ENCODE results near the gene RPRD1A.
"Not testable (repeated sequence)": the region's sequence is repeated elsewhere in the genome, so short reads cannot be mapped to it uniquely, and the experiment has no call there.

RPRD1A gene, protein sequence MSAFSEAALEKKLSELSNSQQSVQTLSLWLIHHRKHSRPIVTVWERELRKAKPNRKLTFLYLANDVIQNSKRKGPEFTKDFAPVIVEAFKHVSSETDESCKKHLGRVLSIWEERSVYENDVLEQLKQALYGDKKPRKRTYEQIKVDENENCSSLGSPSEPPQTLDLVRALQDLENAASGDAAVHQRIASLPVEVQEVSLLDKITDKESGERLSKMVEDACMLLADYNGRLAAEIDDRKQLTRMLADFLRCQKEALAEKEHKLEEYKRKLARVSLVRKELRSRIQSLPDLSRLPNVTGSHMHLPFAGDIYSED

DNA sequence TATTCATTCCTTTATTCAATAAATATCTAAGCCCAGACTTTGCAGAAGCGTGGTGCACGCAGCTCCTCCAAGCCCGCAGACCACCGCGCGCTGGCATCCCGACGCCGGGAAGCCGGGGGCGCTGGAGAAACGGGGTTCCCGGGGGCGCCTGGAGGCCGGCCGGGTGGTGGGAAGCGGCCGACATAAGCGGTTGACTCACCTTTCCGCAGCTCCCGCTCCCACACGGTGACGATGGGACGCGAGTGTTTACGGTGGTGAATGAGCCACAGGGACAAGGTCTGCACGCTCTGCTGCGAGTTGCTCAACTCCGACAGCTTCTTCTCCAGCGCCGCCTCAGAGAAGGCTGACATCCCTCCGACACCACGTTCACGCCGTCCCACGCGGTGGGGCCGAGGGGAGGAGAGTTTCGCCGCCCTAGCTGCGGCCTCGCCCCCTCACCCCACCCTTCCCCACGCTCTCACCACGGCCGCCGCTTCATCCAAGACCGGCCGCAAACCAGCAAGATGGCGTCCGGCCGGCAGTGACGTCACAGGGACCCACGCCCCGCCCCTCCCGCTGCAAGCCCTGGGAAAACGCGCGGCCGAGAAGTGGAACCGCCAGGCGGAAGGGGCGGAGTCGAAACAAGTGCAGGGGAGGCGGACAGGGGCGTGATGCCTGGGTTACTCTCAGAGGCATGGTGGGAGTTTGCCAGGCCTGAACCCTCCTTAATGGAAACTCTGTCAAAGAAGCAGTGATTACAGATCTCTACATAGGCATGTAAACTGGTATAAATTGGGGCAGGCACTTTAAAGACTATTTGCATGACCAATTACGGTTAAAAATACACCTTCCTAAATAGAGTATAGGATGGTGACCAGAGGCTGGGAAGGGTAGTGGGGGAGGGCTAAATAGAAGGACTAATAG, at the start of gene RPRD1A:
RPRD1A (minus strand) TSS at position 505 of the 903 bp plus-strand sequence; CDS start at position 350, 155 bp downstream.
- in situ Hi-C loops (cut with MboI; ENCODE audit: low sequenced_read_pairs) = no loop called here

DNA sequence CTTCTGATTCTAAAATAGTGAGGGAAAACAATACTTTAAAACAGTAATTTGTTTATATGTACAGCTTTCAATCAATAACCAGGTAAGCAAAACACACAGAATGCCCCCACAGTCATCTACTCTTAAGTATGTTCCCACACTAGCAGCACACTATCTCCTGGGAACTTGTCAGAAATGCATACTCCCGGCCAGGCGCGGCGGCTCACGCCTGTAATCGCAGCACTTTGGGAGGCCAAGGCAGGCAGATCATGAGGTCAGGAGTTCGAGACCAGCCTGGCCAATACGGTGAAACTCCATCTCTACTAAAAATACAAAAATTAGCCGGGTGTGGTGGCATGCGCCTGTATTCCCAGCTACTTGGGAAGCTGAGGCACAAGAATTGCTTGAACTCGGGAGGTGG, 49.4 kb upstream of the RPRD1A start:
- in situ Hi-C loops (cut with MboI; ENCODE audit: low sequenced_read_pairs) = not testable (repeated sequence)

DNA sequence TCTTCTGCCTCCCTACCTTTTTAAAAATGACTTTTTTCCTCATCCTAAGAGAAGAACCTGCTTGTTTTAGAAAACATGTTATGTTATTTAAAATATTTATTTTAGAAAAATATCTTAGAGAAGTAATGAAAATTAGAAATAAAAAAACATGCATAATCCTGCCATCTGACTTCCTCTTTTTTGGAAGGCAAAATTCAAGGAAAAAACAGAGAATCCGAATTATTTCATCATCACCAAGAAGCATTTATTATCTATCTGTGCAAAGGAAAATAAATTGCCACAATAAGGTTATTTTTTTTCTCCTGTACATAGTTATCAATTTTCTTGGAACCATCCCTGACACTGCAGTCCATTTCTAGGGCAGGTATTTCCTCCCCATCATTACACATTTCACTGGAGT, 47.4 kb upstream of the RPRD1A start:
- in situ Hi-C loops (cut with MboI; ENCODE audit: low sequenced_read_pairs) = no loop called here

DNA sequence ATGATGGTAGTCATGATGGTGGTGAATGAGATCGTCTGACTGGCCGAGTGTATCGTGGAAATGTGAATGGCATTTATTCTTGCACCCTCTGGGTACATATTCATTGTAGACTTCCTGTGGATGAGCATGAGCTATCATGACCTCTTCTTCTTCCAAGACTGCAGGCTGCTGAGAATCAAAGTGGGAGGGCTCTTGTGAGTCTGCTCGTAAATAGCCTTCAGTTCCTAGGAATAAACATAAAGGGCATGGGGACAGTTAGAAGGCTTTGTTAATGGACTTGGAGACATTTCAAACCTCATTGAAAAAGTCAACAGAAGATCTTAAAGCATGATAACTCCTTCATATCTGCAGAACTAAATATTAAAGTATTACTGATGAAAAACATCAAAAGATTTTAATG, 46.9 kb upstream of the RPRD1A start:
- in situ Hi-C loops (cut with MboI; ENCODE audit: low sequenced_read_pairs) = no loop called here

DNA sequence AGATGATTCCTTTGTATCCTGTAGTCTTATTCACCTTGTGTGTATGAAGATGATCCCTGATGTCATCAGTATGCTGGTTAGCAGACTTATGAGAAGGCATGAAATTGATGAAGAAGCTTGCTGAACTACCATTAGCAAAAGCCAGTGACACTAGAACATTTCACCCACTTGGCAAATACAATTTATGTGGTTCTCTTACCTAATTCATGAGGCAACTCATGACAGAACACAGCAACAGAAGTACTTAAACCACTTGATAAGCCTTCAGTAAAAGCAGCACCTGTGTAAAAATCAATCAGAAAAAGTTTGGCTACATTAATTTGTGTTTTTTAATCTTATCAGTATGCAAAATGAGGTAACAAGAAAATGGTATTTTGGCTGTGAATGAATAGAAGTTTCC, 44.9 kb upstream of the RPRD1A start:
- in situ Hi-C loops (cut with MboI; ENCODE audit: low sequenced_read_pairs) = no loop called here

DNA sequence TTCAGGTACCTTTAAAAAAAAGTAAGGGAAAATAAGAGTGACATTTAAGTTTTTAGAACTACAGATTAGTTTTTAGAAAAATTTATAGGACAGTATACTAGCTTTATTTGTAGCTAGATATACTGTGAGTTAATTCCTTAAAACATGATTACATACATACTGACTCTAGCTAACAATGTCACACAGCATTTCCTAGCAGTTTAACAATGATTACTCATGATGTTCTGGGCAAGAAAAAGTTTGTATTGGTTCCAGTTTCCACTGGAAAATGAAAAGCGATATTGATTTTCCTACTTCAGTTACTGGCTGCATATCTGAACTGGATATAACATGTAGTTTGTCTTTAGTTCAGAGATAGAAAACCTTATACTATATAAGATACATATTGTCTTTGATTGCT, 42.4 kb upstream of the RPRD1A start:
- in situ Hi-C loops (cut with MboI; ENCODE audit: low sequenced_read_pairs) = no loop called here

DNA sequence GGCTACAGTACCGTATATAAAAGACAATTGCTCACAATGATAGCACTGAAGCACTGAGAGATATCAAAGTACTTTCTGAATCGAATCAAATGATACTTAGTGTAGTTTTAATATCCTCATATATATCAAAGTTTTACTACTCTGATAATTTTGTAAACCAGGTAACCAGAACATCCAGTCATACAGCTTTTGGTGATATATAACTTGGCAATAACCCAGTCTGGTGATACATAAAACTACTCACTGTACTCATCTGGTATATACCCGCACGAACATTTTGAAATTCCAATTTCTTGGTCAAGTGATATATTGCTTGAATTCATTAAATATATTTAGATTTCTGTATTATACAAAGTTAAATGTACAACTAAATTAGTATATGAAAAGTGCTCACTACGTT, 41.2 kb upstream of the RPRD1A start:
- in situ Hi-C loops (cut with MboI; ENCODE audit: low sequenced_read_pairs) = no loop called here

DNA sequence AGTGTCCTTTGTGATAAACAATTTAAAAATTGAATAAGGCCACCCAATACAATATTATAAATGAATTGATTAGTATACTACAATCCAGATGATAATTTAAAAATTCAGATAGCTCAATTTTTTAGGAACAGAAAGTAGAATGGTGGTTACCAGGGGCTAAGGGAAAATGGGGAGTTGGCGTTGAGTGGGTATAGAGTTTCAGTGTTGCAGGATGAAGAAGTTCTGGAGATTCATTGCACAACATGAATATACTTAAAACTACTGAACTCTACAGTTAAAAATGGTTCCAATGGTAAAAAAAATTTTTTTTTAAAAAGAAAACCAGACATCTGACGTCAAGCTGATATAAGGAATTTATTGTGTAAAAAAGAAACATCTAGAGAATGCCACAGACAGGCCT, 40.8 kb upstream of the RPRD1A start:
- in situ Hi-C loops (cut with MboI; ENCODE audit: low sequenced_read_pairs) = no loop called here

DNA sequence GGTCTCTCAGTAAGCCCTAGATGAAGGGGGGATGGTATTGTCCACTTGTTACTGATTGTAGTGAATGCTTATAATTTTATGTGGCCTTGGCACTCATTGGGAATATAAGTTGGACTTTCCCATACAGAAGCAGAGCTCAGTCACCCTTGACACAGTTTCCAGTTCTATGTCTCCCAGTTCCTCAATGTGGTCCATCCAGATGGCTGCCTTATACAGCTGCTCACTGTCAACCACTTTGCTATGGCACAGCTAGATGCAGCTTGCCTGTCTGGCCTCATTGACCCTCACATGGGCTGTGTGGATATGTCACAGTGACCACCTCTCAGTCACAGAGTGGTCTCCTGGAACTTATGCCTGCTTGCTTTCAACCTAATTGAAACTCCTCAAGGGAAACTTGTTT, 40.1 kb upstream of the RPRD1A start:
- in situ Hi-C loops (cut with MboI; ENCODE audit: low sequenced_read_pairs) = no loop called here

DNA sequence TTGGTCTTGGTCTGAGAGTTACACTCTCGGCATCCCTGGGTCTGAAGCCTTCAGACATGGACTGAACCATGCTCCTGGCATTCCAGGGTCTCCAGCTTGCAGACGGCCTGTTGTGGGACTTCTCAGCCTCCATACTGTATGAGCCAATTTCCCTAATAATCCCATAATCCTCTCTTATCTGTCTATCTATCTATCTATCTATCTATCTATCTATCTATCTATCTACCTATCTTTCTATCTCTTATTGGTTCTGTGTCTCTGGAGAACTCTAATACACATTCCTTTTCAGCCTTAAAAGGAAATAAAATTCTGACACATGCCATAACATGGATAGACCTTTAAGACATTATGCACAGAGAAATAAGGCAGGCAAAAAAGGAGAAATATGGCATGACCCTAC, 37.4 kb upstream of the RPRD1A start:
- in situ Hi-C loops (cut with MboI; ENCODE audit: low sequenced_read_pairs) = no loop called here

DNA sequence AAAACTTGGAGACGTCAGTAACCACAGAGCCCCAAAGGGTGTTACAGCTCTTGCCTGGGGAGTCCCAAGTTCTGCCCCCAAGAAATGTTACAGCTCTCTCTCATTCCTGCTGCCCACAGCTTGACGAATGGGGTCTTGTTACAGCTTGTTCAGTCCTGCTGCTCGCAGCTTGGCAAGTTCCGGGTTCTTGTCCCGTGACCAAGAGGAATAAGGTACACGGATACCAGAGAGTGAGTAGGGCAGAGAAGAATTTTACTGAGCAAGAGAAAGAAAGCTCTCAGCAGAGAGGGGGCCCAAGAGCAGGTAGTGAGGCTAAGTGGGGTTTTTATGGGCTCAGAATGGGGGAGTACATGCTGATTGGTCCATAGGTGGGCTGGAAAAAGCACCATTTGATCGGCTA, 34.6 kb upstream of the RPRD1A start:
- in situ Hi-C loops (cut with MboI; ENCODE audit: low sequenced_read_pairs) = no loop called here

DNA sequence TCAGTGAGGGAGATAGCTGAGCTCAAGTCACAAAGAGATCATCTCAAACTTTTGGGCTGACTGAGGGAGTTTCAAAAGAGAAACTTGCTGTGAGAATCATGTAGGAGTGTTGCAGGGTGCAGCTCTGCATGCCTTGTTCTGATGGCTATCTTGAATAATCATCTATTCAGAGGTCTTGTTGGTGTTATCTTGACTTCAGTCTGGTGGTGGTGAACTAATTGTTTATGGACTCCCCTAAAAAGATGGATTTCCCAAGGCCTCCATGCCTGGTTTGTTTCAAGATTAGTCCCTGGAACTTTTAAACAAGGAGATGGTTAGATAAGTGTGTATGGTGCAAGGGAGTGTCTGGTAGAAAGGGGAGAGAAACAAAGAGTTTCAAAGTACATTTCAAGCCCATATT, 32.0 kb upstream of the RPRD1A start:
- in situ Hi-C loops (cut with MboI; ENCODE audit: low sequenced_read_pairs) = no loop called here

DNA sequence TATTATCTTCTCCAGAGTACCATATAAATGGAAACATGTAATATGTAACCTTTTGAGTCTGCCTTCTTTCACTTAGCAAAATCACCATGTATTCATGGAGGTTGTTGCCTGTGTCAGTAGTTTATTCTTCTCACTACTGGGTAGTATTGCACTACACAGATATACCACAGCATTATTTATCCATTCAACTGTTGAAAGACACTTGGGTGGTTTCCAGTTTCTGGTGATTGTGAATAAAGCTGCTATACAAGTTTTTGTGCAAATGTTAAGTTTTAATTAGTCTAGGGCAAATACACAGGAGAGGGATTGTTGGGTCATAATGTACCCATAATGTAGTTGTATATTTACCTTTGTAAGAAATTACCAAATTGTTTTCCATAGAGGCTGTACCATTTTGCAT, 29.6 kb upstream of the RPRD1A start:
- in situ Hi-C loops (cut with MboI; ENCODE audit: low sequenced_read_pairs) = no loop called here

DNA sequence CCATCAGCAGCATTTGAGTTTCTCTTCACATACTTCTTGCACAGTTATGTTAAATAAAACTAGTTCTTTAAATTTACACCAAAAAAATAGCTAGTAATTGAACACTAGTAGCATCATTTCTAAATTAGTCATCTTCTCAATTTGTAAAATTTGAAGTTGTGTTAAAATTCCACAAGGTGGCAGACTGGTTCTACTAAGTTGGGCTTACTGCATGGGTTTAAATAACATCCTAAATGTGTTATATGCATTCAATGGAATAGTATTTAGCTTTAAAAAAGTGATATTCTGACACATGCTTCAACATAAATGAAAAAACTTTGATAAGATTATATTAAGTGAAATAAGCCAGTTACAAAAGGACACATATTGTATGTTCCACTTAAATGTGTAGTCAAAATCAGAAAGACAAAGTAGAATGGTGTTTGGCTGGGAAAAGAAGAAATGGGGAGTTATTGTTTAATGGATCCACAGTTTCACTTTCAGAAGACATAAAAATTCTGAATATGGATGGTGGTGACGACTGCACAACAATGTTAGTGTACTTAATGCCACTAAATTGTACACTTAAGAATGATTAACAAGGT, 28.7 kb upstream of the RPRD1A start:
- in situ Hi-C loops (cut with MboI; ENCODE audit: low sequenced_read_pairs) = no loop called here

DNA sequence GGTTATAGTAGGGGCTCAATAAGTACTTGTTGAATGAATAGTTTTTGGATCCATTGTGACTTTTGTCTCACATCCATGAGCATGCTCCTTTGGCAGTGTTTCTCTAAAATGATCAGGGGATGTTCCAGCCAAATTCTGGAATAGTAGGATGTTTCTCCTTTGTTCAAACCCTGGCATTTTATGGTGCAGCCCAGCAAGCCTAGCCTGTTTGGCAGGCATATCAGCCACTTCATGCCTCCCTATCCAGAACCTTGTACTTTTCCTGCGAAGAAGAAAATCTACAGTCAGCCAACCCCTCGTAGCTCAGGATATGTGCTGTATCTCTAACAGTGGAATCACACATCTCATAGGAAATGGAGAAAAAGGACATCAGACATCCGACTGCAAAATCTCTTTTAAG, 27.1 kb upstream of the RPRD1A start:
- in situ Hi-C loops (cut with MboI; ENCODE audit: low sequenced_read_pairs) = no loop called here

DNA sequence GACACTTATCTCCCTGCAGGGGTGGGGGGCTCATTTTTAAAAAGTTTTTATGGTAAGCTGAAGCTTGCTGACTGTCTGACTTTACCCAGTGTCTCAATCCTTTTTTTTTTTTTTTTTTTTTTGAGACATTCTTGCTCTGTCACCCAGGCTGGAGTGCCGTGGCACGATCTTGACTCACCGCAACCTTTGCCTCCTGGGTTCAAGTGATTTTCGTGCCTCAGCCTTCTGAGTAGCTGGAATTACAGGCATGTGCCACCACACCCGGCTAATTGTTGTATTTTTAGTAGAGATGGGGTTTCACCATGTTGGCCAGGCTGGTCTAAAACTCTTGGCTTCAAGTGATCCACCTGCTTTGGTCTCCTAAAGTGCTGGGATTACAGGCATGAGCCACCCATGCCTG, 24.8 kb upstream of the RPRD1A start:
- in situ Hi-C loops (cut with MboI; ENCODE audit: low sequenced_read_pairs) = not testable (repeated sequence)

DNA sequence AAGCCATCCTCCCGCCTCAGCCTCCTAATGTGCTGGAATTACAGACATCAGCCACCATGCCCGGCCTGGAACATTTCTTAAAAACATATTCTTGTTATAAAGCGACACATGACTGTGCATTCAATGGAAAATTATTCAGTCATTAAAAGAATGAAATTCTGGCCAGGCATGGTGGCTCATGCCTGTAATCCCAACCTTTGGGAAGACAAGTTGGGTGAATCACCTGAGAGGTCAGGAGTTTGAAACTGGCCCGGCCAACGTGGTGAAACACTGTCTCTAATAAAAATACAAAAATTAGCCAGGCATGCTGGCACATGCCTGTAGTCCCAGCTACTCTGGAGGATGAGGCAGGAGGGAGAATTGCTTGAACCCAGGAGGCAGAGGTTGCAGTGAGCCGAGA, 21.6 kb upstream of the RPRD1A start:
- in situ Hi-C loops (cut with MboI; ENCODE audit: low sequenced_read_pairs) = no loop called here

DNA sequence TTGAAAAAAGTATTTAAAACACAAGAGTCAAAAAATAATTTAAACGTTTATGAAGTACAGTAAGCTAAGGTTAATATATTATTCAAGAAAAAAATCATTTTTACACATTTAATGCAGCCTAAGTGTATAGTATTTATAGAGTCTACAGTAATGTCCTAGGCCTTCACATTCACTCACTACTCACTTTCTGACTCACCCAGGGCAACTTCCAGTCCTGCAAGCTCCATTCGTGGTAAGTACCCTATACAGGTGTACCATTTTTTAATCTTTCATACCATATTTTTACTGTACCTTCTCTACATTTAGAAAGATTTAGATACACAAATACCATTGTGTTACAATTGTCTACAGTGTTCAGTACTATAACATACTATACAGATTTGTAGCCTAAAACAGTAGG, 20.9 kb upstream of the RPRD1A start:
- in situ Hi-C loops (cut with MboI; ENCODE audit: low sequenced_read_pairs) = no loop called here

DNA sequence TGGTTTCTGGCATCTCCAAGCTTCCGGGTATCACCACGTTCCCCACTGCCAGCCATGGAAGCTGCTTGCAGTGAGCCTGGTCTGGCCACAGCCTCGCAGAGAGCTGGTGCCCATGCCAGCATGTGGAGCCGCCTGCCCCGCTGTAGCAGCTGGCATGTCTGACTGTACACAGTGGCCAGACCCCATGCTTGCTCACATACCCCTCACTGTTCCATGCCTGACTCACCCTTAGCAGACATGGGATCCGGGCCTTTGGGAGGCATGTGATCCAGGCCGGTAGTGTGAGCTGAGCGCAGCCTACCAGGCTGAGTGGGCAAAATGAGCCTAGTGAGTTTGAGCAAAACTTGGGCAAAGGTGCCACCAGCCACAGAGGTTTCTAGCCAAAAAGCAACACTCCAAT, 18.8 kb upstream of the RPRD1A start:
- in situ Hi-C loops (cut with MboI; ENCODE audit: low sequenced_read_pairs) = no loop called here

DNA sequence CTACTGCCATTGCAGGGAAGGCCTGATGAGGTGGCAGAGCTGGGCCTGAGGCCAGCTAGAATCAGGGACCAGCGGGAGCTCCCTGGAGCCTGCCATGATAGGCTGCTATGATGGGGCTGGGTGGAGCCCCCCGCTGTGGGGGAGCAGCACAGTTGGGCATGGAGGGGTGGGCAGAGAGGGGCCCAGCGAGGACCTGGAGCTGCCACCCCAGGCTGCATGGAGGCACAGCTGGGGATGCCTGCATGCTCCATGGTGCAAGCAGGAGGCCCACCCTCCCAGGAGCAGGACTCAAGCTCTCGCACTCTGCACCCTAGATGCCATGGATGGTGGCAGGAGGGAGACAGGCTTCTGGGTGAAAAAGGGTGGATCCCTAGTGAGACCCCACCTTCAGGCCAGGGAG, 17.8 kb upstream of the RPRD1A start:
- in situ Hi-C loops (cut with MboI; ENCODE audit: low sequenced_read_pairs) = no loop called here

DNA sequence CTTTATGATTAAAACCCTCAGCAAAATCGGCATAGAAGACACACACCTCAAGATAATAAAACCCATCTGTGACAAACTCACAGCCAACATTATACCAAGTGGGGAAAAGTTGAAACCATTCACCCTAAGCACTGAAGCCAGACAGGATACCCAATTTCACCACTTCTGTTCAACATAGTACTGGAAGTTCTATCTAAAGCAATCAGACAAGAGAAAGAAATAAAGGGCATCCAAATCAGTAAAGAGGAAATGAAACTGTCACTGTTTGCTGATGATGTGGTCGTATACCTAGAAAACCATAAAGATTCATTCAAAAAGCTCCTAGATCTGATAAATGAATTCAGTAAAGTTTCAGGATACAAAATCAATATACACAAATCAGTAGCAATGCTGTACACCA, 16.4 kb upstream of the RPRD1A start:
- in situ Hi-C loops (cut with MboI; ENCODE audit: low sequenced_read_pairs) = no loop called here

DNA sequence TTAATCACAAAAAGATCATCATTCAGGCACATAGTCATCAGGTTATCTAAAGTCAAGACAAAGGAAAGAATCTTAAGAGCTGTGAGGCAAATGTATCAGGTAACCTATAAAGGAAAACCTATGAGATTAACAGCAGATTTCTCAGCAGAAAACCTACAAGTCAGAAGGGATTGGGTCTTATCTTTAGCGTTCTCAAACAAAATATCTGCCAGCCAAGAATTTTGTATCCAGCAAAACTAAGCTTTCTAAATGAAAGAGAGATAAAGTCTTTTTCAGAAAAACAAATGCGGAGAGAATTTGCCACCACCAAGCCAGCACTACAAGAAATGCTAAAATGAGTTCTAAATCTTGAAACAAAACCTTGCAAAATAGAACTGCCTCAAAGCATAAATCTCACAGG, 13.8 kb upstream of the RPRD1A start:
- in situ Hi-C loops (cut with MboI; ENCODE audit: low sequenced_read_pairs) = not testable (repeated sequence)

Measured in HL-60/S4 treated with phorbol 12-myristate 13-acetate at 8.2 ng/mL for 4 days and 3 days (cell line).